HepG2 (cell line): ENCODE results near the gene TIAM2. TPM values are rescaled to one million over a fixed set of nuclear protein-coding genes. Genes with fewer than 3 reads are reported as not detected.

ENCODE experiments used
- ATAC-seq: fragments of 200-7000 bp; cut with Tn5 transposase; 3 replicates; pipeline ENCODE4 v1.9.1; 2020; ENCODE audit warnings: mild to moderate bottlenecking, moderate library complexity
- BruUV-seq: library from RNA; stranded (reverse); fragments of 400-500 nt; replicated peaks from 2 replicates; lab custom pipeline; 2021; lab: Mats Ljungman, UMichigan
- CTCF ChIA-PET: fragments of 300-600 bp; formaldehyde crosslinking; extraction: SDS; loops from one replicate; lab custom pipeline; 2021; ENCODE audit warnings: low total read pairs, inconsistent platforms, low intra/inter-chr PET ratio; lab: Yijun Ruan, JAX
- POLR2A ChIA-PET: fragments of 350-600 bp; sonication (Branson Sonifier 250); formaldehyde crosslinking; loops from one replicate; lab custom pipeline; 2020; ENCODE audit warnings: antibody characterized with exemption, inconsistent platforms; lab: Yijun Ruan, JAX
- DNase-seq: peaks from one replicate; pipeline ENCODE4 v3.0.0-alpha.2; 2015; ENCODE audit warnings: low spot score
- FAIRE-seq: peaks from 3 replicates; lab custom pipeline; 2011; peaks lifted over from hg19 to GRCh38; lab: Jason Lieb, UNC
- H2AFZ ChIP-seq: one replicate; pipeline ENCODE4 v1.6.1; 2011; ENCODE audit warnings: low read length, inconsistent platforms
- H3K27ac ChIP-seq: fragments of 300-600 bp; 3 replicates; pipeline ENCODE4 v1.8.0; 2011; ENCODE audit warnings: mixed run types, mild to moderate bottlenecking, mixed read lengths, low read length, inconsistent platforms; ENCODE audit not compliant: insufficient read depth; ENCODE audit errors: extremely low read length
- H3K27me3 ChIP-seq, 2 experiments: fragments of 200-600 bp in 1 of 2; 2 replicates in 1 of 2; 3 replicates in 1 of 2; pipeline versions ENCODE4 v1.6.0 to v1.8.0; 2011; ENCODE audit warnings: low read length in 2 of 2, mild to moderate bottlenecking in 2 of 2, moderate library complexity in 2 of 2, inconsistent platforms in 1 of 2; ENCODE audit not compliant: insufficient read depth in 2 of 2, control insufficient read depth in 1 of 2
- H3K36me3 ChIP-seq, 2 experiments: fragments of 200-600 bp in 1 of 2; replicated peaks in 1 of 2; 2 replicates in 1 of 2; 3 replicates in 1 of 2; pipeline versions ENCODE4 v1.5.1 to v1.8.0; 2011; ENCODE audit warnings: low read length in 2 of 2, inconsistent platforms in 1 of 2; ENCODE audit not compliant: insufficient read depth in 2 of 2, control insufficient read depth in 1 of 2
- H3K4me1 ChIP-seq: 2 replicates; pipeline ENCODE4 v1.5.1; 2012; ENCODE audit warnings: low read length, inconsistent platforms; ENCODE audit not compliant: insufficient read depth
- H3K4me2 ChIP-seq: 2 replicates; pipeline ENCODE4 v1.6.0; 2011; ENCODE audit warnings: low read depth, low read length, inconsistent platforms
- H3K4me3 ChIP-seq, 3 experiments: fragments of 200-600 bp in 1 of 3; sonication (generic), shearing (Covaris generic) in 1 of 3; replicated peaks in 1 of 3; 2 replicates each; pipeline ENCODE4 v1.5.1; 2011 to 2016; ENCODE audit warnings: low read length in 3 of 3, inconsistent platforms in 2 of 3, low read depth in 2 of 3, mild to moderate bottlenecking in 2 of 3, control low read depth in 1 of 3, mixed read lengths in 1 of 3; ENCODE audit not compliant: insufficient read depth in 1 of 3
- H3K79me2 ChIP-seq: one replicate; pipeline ENCODE4 v1.6.1; 2011; ENCODE audit warnings: low read length, inconsistent platforms; ENCODE audit not compliant: insufficient read depth
- H3K9ac ChIP-seq: 2 replicates; pipeline ENCODE4 v1.6.0; 2011; ENCODE audit warnings: mild to moderate bottlenecking, low read depth, low read length, inconsistent platforms; ENCODE audit not compliant: insufficient read depth
- H3K9me3 ChIP-seq: 2 replicates; pipeline ENCODE4 v1.5.1; 2012; ENCODE audit warnings: mild to moderate bottlenecking, low read length
- H4K20me1 ChIP-seq: 2 replicates; pipeline ENCODE4 v1.6.0; 2011; ENCODE audit warnings: inconsistent platforms, mild to moderate bottlenecking, low read length, moderate library complexity; ENCODE audit not compliant: insufficient read depth
- ATM ChIP-seq: fragments of 450-650 bp; IDR thresholded peaks from 2 replicates; pipeline ENCODE4 v1.7.1; 2017; ENCODE audit warnings: mild to moderate bottlenecking, borderline replicate concordance
- BATF2 ChIP-seq: sonication (generic); formaldehyde crosslinking; IDR thresholded peaks from 2 replicates; pipeline ENCODE4 v1.8.0; 2022; ENCODE audit warnings: mild to moderate bottlenecking, missing genetic modification reagents, moderate library complexity
- DNMT1 ChIP-seq: sonication (generic); formaldehyde crosslinking; IDR thresholded peaks from 2 replicates; pipeline ENCODE4 v1.5.1; 2020; ENCODE audit warnings: mild to moderate bottlenecking, missing genetic modification reagents
- ETS1 ChIP-seq: sonication (generic); formaldehyde crosslinking; IDR thresholded peaks from 2 replicates; pipeline ENCODE4 v1.4.0; 2020; ENCODE audit warnings: missing genetic modification reagents
- HDAC2 ChIP-seq: sonication (generic); formaldehyde crosslinking; IDR thresholded peaks from 2 replicates; pipeline ENCODE4 v1.4.0; 2020; ENCODE audit warnings: missing genetic modification reagents
- MYC ChIP-seq: sonication (generic); formaldehyde crosslinking; IDR thresholded peaks from 2 replicates; pipeline ENCODE4 v1.9.0; 2021; ENCODE audit warnings: missing genetic modification reagents, borderline replicate concordance
- SALL2 ChIP-seq: sonication (generic); formaldehyde crosslinking; IDR thresholded peaks from 2 replicates; pipeline ENCODE4 v1.8.1; 2023; ENCODE audit warnings: mild to moderate bottlenecking, missing genetic modification reagents, inconsistent platforms
- ZMAT3 ChIP-seq: sonication (generic); formaldehyde crosslinking; conservative IDR thresholded peaks from 2 replicates; pipeline ENCODE4 v1.7.0; 2021; ENCODE audit warnings: missing genetic modification reagents
- ZNF274 ChIP-seq: sonication (generic); formaldehyde crosslinking; IDR thresholded peaks from 2 replicates; pipeline ENCODE4 v1.5.1; 2020; ENCODE audit warnings: mild to moderate bottlenecking, missing genetic modification reagents
- ZSCAN25 ChIP-seq: sonication (generic); formaldehyde crosslinking; IDR thresholded peaks from 2 replicates; pipeline ENCODE4 v1.8.0; 2022; ENCODE audit warnings: mild to moderate bottlenecking, missing genetic modification reagents
- WGBS: methylation state at CpG from one replicate; pipeline ENCODE4 v1.1.6; 2017; ENCODE audit warnings: low lambda C conversion rate; 5-methylcytosine and 5-hydroxymethylcytosine counted together
- in situ Hi-C: cut with HindIII; loops from 2 replicates; pipeline ENCODE4 v1.10.0; 2017; ENCODE audit warnings: low pct_unique_long_range_greater_than_20kb; ENCODE audit not compliant: extremely low pct_ligation_motif_present
- intact Hi-C: fragments of 100-400 bp; cut with micrococcal nuclease; formaldehyde crosslinking; loops from one replicate; pipeline ENCODE4 v1.10.0; 2022; ENCODE audit not compliant: unreplicated experiment
- polyA plus RNA-seq, 8 experiments: library from polyadenylated mRNA; depleted of rRNA in 3 of 8; stranded (reverse) in 7 of 8; unstranded in 1 of 8; fragments of >200 nt; fragmentation: Illumina TruSeq in 4 of 8; extraction: Trizol in 4 of 8; gene quantifications; 2 replicates each; pipeline versions ENCODE4 v1.2.1 to v1.2.3, GENCODE V29; 2011 to 2016; ENCODE audit warnings: low read depth in 4 of 8, missing spikeins in 1 of 8, mixed read lengths in 1 of 8; ENCODE audit not compliant: insufficient read depth in 1 of 8
- total RNA-seq, 5 experiments: library from RNA; depleted of rRNA; stranded (reverse); fragments of >200 nt; fragmentation: Illumina TruSeq; extraction: Trizol; gene quantifications; 2 replicates each; pipeline ENCODE4 v1.2.3, GENCODE V29; 2016; ENCODE audit warnings: low read depth in 1 of 5

Gene TIAM2
- total and polyA plus RNA-seq, 2 of the 13 experiments (the other 11 are each of a cell fraction or from before 2014, with no cell fraction given): 4.1 to 4.5 TPM

GRCh38 chr6:155207223-155207622, 212.1 kb downstream of the TIAM2 start (continued):
- no peak for TF ChIP-seq ETS1 (CRISPR knock-in tag)
- TF ChIP-seq, all 625 proteins: peak for 0

- in situ Hi-C loops: no loop called here
- TF ChIP-seq DNMT1 (CRISPR knock-in tag): no peak
- no peak for TF ChIP-seq ATM
- no peak for TF ChIP-seq ZSCAN25 (CRISPR knock-in tag)
- TF ChIP-seq MYC (CRISPR knock-in tag): no peak
- TF ChIP-seq BATF2 (CRISPR knock-in tag): no peak
- TF ChIP-seq ZNF274 (CRISPR knock-in tag): no peak
- TF ChIP-seq ZMAT3: no peak
- TF ChIP-seq SALL2: no peak
- no peak for TF ChIP-seq HDAC2 (CRISPR knock-in tag)
- Histone ChIP-seq H3K27me3 (no peaks in the 10 kb centered on the region; a peak in 3 of 5 replicates), H4K20me1 (no peaks in the 10 kb centered on the region), H2AFZ (no peak overlapping the region), H3K27ac (no peak overlapping the region), H3K9ac (no peak overlapping the region), H3K4me3 (no peak overlapping the region), H3K36me3 (no peaks in the 10 kb centered on the region), H3K79me2 (no peaks in the 10 kb centered on the region), H3K4me2 (no peak overlapping the region), H3K4me1 (no peaks in the 10 kb centered on the region), H3K9me3 (no peaks in the 10 kb centered on the region)
- WGBS: 32% methylated on average over 3 of the region's 3 CpGs
- DNase-seq (no peak), FAIRE-seq (no peak), ATAC-seq (no peak)
- no TSS peak for BruUV-seq
- intact Hi-C loops: no loop called here
- POLR2A ChIA-PET: no interaction called here
- CTCF ChIA-PET: no interaction called here
Observed at GRCh38 chr6:155212106-155212505, 217.0 kb downstream of the TIAM2 start.
